HepG2 (cell line): ENCODE results near the gene PERP. TPM values are rescaled to one million over a fixed set of nuclear protein-coding genes. Genes with fewer than 3 reads are reported as not detected.

Source experiments
- AGO1 ChIP-seq: fragments of 200-400 bp; formaldehyde crosslinking; IDR thresholded peaks from 2 replicates; pipeline ENCODE4 v1.6.1; 2017; ENCODE audit warnings: mild to moderate bottlenecking, low read depth, low read length, moderate library complexity; ENCODE audit not compliant: poor library complexity, severe bottlenecking
- DMTF1 ChIP-seq: sonication (generic); formaldehyde crosslinking; IDR thresholded peaks from 2 replicates; pipeline ENCODE4 v1.4.0; 2020; ENCODE audit warnings: mild to moderate bottlenecking, missing genetic modification reagents
- HNRNPK ChIP-seq: fragments of 200-400 bp; formaldehyde crosslinking; IDR thresholded peaks from 2 replicates; pipeline ENCODE4 v1.6.1; 2018; ENCODE audit warnings: low read length, low read depth, moderate library complexity, mild to moderate bottlenecking; ENCODE audit not compliant: poor library complexity, severe bottlenecking
- ZBTB2 ChIP-seq: sonication (generic); formaldehyde crosslinking; IDR thresholded peaks from 2 replicates; pipeline ENCODE4 v1.8.0; 2022; ENCODE audit warnings: low read depth, missing genetic modification reagents
- ZBTB8A ChIP-seq: sonication (generic); formaldehyde crosslinking; IDR thresholded peaks from 2 replicates; pipeline ENCODE4 v1.4.0; 2020; ENCODE audit warnings: mild to moderate bottlenecking, low read depth, missing genetic modification reagents, borderline replicate concordance
- ZFP82 ChIP-seq: sonication (generic); formaldehyde crosslinking; IDR thresholded peaks from 2 replicates; pipeline ENCODE4 v1.5.1; 2020; ENCODE audit warnings: mild to moderate bottlenecking, missing genetic modification reagents, borderline replicate concordance
- ZIK1 ChIP-seq: sonication (generic); formaldehyde crosslinking; IDR thresholded peaks from 2 replicates; pipeline ENCODE4 v1.5.0; 2020; ENCODE audit warnings: mild to moderate bottlenecking, low read depth, missing genetic modification reagents, borderline replicate concordance
- ZNF136 ChIP-seq: sonication (generic); formaldehyde crosslinking; IDR thresholded peaks from 2 replicates; pipeline ENCODE4 v1.8.1; 2022; ENCODE audit warnings: low read depth, mild to moderate bottlenecking, moderate library complexity, missing genetic modification reagents
- ZNF17 ChIP-seq: sonication (generic); formaldehyde crosslinking; IDR thresholded peaks from 2 replicates; pipeline ENCODE4 v1.5.0; 2020; ENCODE audit warnings: mild to moderate bottlenecking, missing genetic modification reagents
- ZNF441 ChIP-seq: sonication (generic); formaldehyde crosslinking; IDR thresholded peaks from 2 replicates; pipeline ENCODE4 v1.7.0; 2021; ENCODE audit warnings: missing genetic modification reagents, borderline replicate concordance
- ZNF496 ChIP-seq: sonication (generic); formaldehyde crosslinking; IDR thresholded peaks from 2 replicates; pipeline ENCODE4 v1.8.1; 2023; ENCODE audit warnings: mild to moderate bottlenecking, moderate library complexity, missing genetic modification reagents; ENCODE audit not compliant: insufficient replicate concordance
- ZNF567 ChIP-seq: sonication (generic); formaldehyde crosslinking; IDR thresholded peaks from 2 replicates; pipeline ENCODE4 v1.8.1; 2023; ENCODE audit warnings: mild to moderate bottlenecking, missing genetic modification reagents, borderline replicate concordance
- ZNF670 ChIP-seq: sonication (generic); formaldehyde crosslinking; IDR thresholded peaks from 2 replicates; pipeline ENCODE4 v1.8.0; 2022; ENCODE audit warnings: mild to moderate bottlenecking, missing genetic modification reagents, borderline replicate concordance
- ZNF674 ChIP-seq: sonication (generic); formaldehyde crosslinking; IDR thresholded peaks from 2 replicates; pipeline ENCODE4 v1.5.0; 2020; ENCODE audit warnings: low read depth, mild to moderate bottlenecking, missing genetic modification reagents
- polyA plus RNA-seq, 8 experiments: library from polyadenylated mRNA; depleted of rRNA in 3 of 8; stranded (reverse) in 7 of 8; unstranded in 1 of 8; fragments of >200 nt; fragmentation: Illumina TruSeq in 4 of 8; extraction: Trizol in 4 of 8; gene quantifications; 2 replicates each; pipeline versions ENCODE4 v1.2.1 to v1.2.3, GENCODE V29; 2011 to 2016; ENCODE audit warnings: low read depth in 4 of 8, missing spikeins in 1 of 8, mixed read lengths in 1 of 8; ENCODE audit not compliant: insufficient read depth in 1 of 8
- total RNA-seq, 5 experiments: library from RNA; depleted of rRNA; stranded (reverse); fragments of >200 nt; fragmentation: Illumina TruSeq; extraction: Trizol; gene quantifications; 2 replicates each; pipeline ENCODE4 v1.2.3, GENCODE V29; 2016; ENCODE audit warnings: low read depth in 1 of 5

PERP gene
- total and polyA plus RNA-seq, 2 of the 13 experiments (the other 11 are each of a cell fraction or from before 2014, with no cell fraction given) = 26.0 to 53.0 TPM

GRCh38 chr6:138084904-138085838 is 22.0 kb downstream of the PERP start (continued):
- TF ChIP-seq HNRNPK (no peak), ZNF567 (CRISPR knock-in tag) (no peak; the same call in 1 of the 2 replicates), ZNF441 (CRISPR knock-in tag) (no peak), ZNF674 (CRISPR knock-in tag) (no peak), DMTF1 (CRISPR knock-in tag) (no peak), ZIK1 (CRISPR knock-in tag) (no peak), ZNF17 (CRISPR knock-in tag) (no peak), ZBTB2 (no peak), AGO1 (no peak), ZNF136 (no peak), ZBTB8A (CRISPR knock-in tag) (no peak), ZNF670 (peak; percentile 76; the same call in 1 of the 2 replicates), ZFP82 (CRISPR knock-in tag) (no peak), ZNF496 (CRISPR knock-in tag) (no peak)
